ENCODE results near the gene NPPC.

NPPC gene

DNA sequence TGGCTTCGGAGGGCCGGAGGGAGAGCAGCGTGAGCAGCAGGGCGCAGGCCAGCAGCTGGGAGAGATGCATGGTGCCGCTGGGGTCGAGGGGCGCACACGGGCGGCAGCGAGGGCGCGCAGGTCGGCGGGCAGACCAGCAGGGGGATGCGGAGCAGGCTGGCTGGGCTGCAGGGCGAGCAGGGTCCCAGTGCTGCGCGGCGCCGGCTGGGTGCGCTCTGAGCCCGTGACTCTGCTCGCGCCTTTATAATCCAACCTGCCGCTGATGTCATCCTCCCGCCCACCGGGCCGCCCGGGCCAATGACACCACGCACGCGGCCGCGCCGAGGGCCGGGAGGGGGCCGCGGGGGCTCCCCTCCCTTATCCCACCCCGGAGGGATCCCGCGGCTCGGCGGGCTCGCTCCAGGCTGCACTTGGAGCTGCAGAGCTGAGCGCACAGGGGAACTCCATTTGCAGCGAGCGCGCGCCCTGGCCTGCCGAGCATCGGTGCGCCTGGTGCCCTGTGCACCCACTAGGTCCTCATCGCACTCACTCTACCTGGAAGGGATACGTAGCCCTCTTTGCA lies at the start of gene NPPC (continued):
- TF ChIP-seq, protein P1, sequence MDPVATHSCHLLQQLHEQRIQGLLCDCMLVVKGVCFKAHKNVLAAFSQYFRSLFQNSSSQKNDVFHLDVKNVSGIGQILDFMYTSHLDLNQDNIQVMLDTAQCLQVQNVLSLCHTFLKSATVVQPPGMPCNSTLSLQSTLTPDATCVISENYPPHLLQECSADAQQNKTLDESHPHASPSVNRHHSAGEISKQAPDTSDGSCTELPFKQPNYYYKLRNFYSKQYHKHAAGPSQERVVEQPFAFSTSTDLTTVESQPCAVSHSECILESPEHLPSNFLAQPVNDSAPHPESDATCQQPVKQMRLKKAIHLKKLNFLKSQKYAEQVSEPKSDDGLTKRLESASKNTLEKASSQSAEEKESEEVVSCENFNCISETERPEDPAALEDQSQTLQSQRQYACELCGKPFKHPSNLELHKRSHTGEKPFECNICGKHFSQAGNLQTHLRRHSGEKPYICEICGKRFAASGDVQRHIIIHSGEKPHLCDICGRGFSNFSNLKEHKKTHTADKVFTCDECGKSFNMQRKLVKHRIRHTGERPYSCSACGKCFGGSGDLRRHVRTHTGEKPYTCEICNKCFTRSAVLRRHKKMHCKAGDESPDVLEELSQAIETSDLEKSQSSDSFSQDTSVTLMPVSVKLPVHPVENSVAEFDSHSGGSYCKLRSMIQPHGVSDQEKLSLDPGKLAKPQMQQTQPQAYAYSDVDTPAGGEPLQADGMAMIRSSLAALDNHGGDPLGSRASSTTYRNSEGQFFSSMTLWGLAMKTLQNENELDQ (tag by site-specific recombination; IDR thresholded peaks at IDR 0.05; ENCODE audit: low read depth): no peak
- TF ChIP-seq ZNF138 (tag by site-specific recombination; IDR thresholded peaks at IDR 0.05; ENCODE audit: borderline replicate concordance) (no peak), ZNF792 (tag by site-specific recombination; IDR thresholded peaks at IDR 0.05) (no peak), ZNF610 (tag by site-specific recombination; IDR thresholded peaks at IDR 0.05; ENCODE audit: borderline replicate concordance) (no peak), ZNF660 (tag by site-specific recombination; IDR thresholded peaks at IDR 0.05) (peak; percentile 90), YY1 (tag by site-specific recombination; IDR thresholded peaks at IDR 0.05) (no peak; the same call in 1 of the 2 replicates), SP7 (tag by site-specific recombination; IDR thresholded peaks at IDR 0.05) (peak; percentile 62), ZNF600 (tag by site-specific recombination; IDR thresholded peaks at IDR 0.05) (peak; percentile 84), ZNF747 (tag by site-specific recombination; IDR thresholded peaks at IDR 0.05) (no peak), ZNF266 (tag by site-specific recombination; IDR thresholded peaks at IDR 0.05; ENCODE audit: low read depth) (no peak), ZNF16 (tag by site-specific recombination; IDR thresholded peaks at IDR 0.05; ENCODE audit: low read depth) (no peak), ZNF140 (tag by site-specific recombination; IDR thresholded peaks at IDR 0.05) (no peak), ZNF302 (tag by site-specific recombination; IDR thresholded peaks at IDR 0.05; ENCODE audit: low read depth) (no peak), ZNF791 (tag by site-specific recombination; IDR thresholded peaks at IDR 0.05) (no peak), GLIS1 (tag by site-specific recombination; IDR thresholded peaks at IDR 0.05) (peak; percentile 63; the same call in 1 of the 2 replicates), ZBTB8A (tag by site-specific recombination; IDR thresholded peaks at IDR 0.05) (peak; percentile 95), ZFP37 (tag by site-specific recombination; IDR thresholded peaks at IDR 0.05) (no peak), ZNF76 (tag by site-specific recombination; IDR thresholded peaks at IDR 0.05; ENCODE audit: borderline replicate concordance, low read depth) (0 out of 2 replicates have a peak, but pooled peaks have one; percentile 41), HOXD13 (CRISPR knock-in tag; IDR thresholded peaks at IDR 0.05; ENCODE audit: borderline replicate concordance) (no peak), ZNF175 (tag by site-specific recombination; IDR thresholded peaks at IDR 0.05) (no peak), ZIC2 (tag by site-specific recombination; IDR thresholded peaks at IDR 0.05) (peak; percentile 79), BCL11A (tag by site-specific recombination; IDR thresholded peaks at IDR 0.05; ENCODE audit: low read depth) (0 out of 2 replicates have a peak, but pooled peaks have one; percentile 9), KLF1 (tag by site-specific recombination; IDR thresholded peaks at IDR 0.05) (peak; percentile 26; the same call in 1 of the 2 replicates), ZNF707 (tag by site-specific recombination; IDR thresholded peaks at IDR 0.05) (no peak), ZNF37A (tag by site-specific recombination; IDR thresholded peaks at IDR 0.05) (no peak), ZNF433 (tag by site-specific recombination; IDR thresholded peaks at IDR 0.05; ENCODE audit: low read depth) (no peak), ZNF623 (tag by site-specific recombination; IDR thresholded peaks at IDR 0.05) (no peak), ZNF394 (tag by site-specific recombination; IDR thresholded peaks at IDR 0.05; ENCODE audit: borderline replicate concordance) (peak; percentile 39; the same call in 1 of the 2 replicates), ZFHX2 (tag by site-specific recombination; conservative IDR thresholded peaks at IDR 0.05) (peak; percentile 65; the same call in 1 of the 2 replicates)
- TF ChIP-seq, protein P2, sequence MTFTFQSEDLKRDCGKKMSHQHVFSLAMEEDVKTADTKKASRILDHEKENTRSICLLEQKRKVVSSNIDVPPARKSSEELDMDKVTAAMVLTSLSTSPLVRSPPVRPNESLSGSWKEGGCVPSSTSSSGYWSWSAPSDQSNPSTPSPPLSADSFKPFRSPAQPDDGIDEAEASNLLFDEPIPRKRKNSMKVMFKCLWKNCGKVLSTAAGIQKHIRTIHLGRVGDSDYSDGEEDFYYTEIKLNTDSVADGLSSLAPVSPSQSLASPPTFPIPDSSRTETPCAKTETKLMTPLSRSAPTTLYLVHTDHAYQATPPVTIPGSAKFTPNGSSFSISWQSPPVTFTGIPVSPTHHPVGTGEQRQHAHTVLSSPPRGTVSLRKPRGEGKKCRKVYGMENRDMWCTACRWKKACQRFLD (tag by site-specific recombination; IDR thresholded peaks at IDR 0.05): no peak
- TF ChIP-seq, protein P3, sequence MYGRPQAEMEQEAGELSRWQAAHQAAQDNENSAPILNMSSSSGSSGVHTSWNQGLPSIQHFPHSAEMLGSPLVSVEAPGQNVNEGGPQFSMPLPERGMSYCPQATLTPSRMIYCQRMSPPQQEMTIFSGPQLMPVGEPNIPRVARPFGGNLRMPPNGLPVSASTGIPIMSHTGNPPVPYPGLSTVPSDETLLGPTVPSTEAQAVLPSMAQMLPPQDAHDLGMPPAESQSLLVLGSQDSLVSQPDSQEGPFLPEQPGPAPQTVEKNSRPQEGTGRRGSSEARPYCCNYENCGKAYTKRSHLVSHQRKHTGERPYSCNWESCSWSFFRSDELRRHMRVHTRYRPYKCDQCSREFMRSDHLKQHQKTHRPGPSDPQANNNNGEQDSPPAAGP (tag by site-specific recombination; IDR thresholded peaks at IDR 0.05): peak; percentile 95
- TF ChIP-seq, protein P4, sequence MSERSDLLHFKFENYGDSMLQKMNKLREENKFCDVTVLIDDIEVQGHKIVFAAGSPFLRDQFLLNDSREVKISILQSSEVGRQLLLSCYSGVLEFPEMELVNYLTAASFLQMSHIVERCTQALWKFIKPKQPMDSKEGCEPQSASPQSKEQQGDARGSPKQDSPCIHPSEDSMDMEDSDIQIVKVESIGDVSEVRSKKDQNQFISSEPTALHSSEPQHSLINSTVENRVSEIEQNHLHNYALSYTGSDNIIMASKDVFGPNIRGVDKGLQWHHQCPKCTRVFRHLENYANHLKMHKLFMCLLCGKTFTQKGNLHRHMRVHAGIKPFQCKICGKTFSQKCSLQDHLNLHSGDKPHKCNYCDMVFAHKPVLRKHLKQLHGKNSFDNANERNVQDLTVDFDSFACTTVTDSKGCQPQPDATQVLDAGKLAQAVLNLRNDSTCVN (tag by site-specific recombination; optimal IDR thresholded peaks at IDR 0.05): peak; percentile 90
- TF ChIP-seq, protein P5, sequence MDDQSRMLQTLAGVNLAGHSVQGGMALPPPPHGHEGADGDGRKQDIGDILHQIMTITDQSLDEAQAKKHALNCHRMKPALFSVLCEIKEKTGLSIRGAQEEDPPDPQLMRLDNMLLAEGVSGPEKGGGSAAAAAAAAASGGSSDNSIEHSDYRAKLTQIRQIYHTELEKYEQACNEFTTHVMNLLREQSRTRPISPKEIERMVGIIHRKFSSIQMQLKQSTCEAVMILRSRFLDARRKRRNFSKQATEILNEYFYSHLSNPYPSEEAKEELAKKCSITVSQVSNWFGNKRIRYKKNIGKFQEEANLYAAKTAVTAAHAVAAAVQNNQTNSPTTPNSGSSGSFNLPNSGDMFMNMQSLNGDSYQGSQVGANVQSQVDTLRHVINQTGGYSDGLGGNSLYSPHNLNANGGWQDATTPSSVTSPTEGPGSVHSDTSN (CRISPR knock-in tag; IDR thresholded peaks at IDR 0.05): 0 out of 2 replicates have a peak, but pooled peaks have one; percentile 63
- TF ChIP-seq, protein P6, sequence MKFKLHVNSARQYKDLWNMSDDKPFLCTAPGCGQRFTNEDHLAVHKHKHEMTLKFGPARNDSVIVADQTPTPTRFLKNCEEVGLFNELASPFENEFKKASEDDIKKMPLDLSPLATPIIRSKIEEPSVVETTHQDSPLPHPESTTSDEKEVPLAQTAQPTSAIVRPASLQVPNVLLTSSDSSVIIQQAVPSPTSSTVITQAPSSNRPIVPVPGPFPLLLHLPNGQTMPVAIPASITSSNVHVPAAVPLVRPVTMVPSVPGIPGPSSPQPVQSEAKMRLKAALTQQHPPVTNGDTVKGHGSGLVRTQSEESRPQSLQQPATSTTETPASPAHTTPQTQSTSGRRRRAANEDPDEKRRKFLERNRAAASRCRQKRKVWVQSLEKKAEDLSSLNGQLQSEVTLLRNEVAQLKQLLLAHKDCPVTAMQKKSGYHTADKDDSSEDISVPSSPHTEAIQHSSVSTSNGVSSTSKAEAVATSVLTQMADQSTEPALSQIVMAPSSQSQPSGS (tag by site-specific recombination; IDR thresholded peaks at IDR 0.05; ENCODE audit: low read depth): peak; percentile 72; the same call in 1 of the 2 replicates

Measured in HEK293 (cell line).